DMS53 treated with DMSO at 0.1 percent for 48 hours (cell line): ENCODE data around the gene NECAP2.
"Not testable (repeated sequence)": the region's sequence is repeated elsewhere in the genome, so short reads cannot be mapped to it uniquely, and the experiment has no call there.

ENCODE experiments used
- DNase-seq: peaks from one replicate; lab custom pipeline; 2025; ENCODE audit not compliant: unreplicated experiment; lab: John Stamatoyannopoulos, UW

The NECAP2 gene

DNA sequence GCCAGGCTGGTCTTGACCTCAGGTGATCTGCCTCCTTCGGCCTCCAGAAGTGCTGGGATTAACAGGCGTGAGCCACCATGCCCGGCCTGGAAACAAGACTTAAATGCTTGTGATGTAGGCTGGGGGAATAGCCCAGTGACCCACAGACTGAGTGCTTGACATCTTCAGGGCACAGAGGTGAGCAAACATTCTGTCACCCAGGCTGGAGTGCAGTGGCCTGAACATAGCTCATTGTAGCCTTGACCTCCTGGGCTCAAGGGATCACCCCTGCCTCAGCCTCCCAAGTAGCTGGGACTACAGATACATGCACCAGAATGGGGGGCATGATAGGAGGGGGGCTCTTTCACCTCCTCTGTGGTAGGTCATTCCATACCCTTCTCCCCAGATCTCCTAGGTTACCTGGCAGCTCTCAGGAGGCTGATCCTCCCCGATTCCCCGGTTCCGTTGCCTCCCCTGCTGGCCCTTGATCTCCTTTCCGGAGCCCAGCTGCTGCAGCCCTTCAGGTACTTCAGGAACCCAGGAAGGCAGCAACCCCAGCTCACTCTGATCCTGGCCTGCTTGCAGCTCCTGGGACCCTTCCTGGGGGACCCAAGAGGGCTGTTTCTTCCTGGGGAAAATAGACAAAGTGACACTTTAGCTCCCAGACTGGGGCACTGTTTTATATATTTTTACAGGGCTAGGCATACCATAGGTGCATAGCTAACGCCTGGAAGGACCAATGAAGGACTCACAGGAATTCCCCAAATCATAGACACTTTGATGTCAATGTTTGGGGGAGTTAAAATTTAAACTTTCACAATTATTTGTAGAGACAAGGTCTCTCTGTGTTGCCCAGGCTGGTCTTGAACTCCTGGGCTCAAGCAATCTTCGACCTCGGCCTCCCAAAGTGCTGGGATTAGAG lies 15.1 kb upstream of the NECAP2 start:
- DNase-seq = no peak

DNA sequence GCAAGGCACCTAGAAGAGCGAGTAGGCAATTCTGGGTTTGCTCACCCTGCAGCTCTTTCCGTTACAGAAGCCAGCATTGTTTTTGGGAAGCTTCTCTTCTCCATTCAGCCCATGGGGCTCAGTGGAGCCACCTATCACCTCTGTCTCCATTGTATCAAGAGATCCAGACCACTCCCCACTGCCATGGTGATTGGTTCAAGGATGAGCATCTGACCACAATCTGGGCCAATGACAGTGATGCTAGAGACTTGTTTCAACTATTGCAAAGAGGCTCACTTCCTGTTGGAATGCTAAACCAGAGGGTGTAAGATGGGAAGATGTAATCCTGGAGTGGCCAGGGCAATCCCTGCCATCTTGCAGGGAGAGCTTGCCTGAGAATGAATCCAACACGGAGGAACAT lies 9.9 kb upstream of the NECAP2 start:
- DNase-seq = no peak

DNA sequence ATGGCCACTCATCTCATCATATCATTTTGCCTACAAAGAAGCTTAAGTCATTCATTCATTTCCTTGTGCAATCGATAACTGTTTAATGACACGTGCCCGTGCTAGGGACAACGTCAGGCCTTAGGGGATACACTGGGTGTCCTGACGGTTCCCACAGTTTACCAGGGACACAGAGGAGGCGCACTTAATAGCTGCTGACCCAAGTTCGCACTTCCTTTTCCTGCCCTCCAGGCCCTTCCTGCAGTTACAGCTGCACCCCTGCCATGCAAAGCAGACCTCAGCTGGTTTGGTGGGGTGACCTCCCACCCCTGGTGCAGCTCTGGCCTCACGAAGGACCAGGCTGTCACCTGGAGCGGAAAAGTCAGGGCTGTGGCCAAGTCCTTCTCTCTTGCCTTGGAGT lies 7.5 kb upstream of the NECAP2 start:
- DNase-seq = no peak

DNA sequence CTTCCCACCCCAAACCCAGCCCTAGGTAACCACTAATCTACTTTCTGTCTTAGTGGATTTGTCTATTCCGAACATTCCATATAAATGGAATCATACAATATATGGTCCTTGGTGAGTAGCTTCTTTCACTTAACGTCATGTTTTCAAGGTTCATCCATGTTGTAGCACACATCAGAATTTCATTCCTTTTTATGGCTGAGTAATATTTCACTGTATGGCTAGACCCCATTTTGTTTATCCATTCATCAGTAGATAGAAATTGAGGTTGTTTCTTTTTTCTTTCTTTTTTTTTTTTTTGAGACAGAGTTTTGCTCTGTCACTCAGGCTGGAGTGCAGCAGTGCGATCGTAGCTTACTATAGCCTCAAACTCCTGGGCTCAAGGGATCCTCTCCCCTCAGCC lies 6.5 kb upstream of the NECAP2 start:
- DNase-seq = no peak

DNA sequence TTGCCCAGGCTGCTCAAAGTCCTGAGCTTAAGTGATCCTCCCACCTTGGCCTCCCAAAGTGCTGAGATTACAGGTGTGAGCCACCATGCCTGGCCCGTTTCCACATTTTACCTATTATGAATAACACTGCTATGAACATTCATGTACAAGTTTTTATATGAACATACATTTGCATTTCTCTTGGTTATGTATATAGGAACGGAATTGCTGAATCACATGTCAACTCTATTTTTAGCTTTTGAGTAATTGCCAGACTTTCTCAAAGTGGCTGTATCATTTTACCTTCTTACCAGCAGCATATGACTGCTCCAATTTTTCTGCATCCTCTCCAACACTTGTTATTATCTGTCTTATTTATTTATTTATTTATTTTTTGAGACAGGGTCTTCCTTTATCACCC lies 6.0 kb upstream of the NECAP2 start:
- DNase-seq = no peak

DNA sequence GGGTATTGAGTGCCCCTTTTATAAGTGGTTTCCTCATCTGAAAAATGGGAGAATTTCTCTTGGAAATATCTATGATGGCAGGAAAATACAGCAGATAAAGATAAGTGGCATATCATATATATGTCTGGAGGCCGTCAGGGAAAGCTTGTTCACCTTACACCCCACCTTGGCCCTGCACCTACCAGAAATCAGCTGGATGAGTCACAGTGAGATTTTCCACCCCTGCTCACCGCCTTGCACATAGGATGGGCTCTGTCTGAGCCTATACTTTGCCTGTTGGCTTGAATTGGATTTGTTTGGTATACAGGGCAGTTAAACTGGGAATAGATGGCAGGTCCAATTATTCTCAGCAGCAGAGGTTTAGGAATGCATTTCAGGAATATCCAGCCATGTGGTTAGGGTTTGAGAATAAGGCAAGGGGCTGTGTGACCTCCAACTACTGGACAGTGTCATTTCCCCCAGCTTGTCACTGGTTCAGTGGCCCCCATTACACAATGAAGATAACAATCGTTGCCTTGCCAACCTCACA lies 3.5 kb upstream of the NECAP2 start, which contains the start of gene SPATA21:
SPATA21 (minus strand) TSS at position 479 of the 529 bp plus-strand sequence. CDS start 6,053 bp downstream, outside the sequence.
- DNase-seq = no peak

DNA sequence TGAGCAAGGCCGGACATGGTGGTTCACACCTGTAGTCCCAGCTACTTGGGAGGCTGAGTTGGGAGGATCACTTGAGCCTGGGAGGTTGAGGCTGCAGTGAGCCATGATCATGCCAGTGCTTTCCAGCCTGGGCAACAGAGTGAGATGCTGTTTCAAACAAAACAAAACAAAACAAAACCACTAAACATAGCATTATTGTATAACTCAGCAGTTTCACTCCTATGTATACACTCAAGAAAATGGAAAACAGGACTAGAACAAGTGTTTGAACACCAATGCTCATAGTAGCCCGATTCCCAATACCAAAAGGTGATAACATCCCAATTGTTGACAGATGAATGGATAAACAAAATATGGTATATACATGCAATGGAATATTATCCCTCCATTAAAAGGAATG lies 2.0 kb upstream of the NECAP2 start:
- DNase-seq = no peak

DNA sequence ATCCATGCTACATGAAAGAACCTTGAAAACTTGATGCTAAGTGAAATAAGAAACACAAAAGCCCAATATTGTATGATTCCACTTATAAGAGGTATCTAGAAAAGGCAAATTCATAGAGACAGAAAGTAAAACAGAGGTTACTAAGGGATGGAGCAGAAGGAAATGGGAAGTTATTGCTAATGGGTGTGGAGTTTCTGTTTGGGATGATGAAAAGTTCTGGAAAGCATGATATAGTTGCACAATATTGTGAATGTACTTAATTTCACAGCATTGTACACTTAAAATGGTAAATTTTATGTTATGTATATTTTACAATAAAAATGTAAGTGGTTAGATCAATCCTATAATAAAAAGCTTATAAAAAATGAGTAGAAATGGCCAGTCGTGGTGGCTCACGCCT lies 1.6 kb upstream of the NECAP2 start:
- DNase-seq = no peak

DNA sequence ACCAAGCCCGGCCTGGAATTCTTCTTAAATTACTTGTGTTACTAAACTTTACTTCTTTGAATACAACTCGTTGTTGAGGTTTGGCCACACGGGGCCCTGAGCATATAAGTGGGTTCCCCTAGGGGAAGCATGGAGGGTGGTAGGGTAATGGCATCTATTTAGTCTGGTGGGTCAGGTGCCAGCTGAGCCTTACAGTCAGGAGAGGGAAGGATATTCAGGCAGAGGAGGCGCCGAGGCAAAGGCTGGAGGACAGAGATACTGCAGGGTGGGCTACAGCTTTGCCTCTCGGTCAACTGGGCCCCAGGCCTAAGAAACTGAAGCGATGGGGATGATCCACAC lies 424 bp upstream of the NECAP2 start:
- no peak for DNase-seq

DNA sequence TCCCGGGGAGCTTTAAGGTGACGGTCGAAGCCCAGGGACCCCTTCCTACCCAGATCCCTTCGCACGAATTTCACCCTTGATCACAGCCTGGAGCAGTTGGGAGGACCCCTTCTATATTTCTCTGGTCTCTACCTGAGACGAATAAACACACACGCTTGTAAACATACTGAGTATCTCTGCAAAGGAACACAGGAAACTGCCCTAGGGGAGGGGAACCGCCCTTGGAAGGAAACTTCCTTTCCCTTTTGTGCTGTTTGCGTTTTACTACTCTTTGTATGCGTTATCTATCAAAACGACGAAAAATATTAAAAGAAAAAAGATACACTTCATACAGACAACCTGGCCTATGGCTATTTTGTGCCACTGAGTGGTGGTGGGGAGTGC lies 750 bp downstream of the NECAP2 start:
- peak; percentile 13 for DNase-seq

DNA sequence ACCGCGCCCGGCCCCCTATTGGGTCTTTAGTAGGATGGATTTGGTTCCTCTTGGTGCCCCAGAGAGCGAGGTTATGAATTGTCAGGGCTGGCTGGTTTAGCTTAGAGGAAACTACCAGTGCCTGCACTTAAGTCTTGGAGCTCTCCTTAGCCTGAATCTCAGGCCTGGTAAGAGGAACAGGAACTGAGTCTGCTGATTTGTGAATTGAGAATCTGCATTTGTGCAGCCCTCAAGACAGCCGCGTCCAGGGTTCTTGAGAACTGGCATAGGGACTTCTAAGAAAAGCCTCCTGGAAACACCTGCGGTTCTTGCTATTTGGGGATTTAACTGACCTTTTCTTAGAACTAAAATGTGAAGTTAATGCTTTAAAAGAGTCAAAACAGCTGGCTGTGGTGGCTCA lies 1.7 kb downstream of the NECAP2 start:
- DNase-seq = no peak

DNA sequence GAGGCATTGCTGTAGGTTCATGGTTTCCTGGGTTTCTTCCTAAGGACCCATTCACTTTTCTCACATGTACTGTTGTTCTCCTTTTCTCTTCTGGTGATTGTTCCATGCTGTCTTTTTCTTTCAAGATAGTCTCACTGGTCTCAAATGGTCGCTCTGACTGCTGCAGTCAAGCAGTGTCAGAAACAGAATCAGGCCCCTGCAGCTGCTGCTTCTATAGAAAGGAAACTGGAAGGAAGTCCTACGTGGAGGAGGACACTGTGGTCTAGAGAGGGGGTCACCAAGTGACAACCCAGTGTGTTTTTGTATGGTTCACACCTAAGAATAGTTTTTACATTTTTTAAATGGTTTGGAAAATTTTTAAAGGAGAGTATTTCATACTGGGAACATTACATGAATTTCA lies 2.4 kb downstream of the NECAP2 start:
- no peak for DNase-seq

DNA sequence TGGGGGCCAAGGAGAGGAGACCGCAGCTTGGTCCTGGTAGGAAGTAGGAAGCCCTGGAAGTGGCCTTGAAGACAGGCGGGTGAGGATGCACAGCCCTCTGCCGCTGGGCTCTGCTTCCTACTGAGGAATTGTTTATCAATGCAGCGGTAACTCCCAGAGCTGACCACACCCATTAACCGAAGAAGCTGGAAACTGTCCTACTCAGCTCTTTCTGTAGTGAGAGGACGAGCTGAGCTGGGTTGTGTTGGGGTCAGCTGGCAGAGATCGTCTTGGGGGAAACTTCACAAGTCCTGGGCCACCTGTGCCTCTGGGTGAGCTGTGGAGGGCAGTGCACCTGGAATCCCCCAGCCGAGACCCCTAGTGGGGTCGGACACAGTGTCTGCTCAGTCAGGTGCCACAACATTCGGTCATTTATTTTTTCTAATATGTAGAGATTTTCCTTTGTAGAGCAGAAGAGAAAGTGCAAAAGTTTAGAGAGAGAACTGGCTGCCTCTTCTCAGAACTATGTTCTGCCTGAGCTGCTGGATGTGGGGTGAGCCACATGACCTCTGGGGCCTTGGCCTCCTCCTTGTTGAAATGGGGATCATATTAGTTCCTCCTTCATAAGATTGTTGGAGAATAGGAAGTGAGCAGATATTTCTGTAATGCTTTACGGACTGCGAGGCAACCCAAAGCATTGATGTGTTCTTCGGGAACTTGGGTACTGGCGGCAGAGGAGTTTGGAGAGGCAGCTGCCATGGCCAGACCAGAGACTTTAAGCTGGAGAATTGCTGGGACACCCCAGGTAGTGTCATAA lies 3.6 kb downstream of the NECAP2 start:
- no peak for DNase-seq

DNA sequence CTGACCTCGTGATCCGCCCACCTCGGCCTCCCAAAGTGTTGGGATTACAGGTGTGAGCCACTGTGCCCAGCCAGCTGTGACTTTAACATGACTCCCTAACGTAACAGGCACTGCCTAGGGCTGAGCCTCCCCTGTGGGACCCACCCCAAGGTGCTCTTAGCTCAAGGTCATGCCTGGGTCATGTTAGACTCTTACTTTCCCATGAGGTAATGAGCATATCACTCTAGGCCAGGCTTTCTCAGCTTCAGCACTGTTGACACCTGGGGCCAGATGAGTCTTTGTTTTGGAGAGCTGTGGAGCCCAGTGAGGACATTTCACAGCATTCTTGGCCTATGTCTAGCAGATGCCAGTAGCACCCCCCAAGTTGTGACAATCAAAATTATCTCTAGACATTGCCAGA lies 4.5 kb downstream of the NECAP2 start:
- DNase-seq = no peak

DNA sequence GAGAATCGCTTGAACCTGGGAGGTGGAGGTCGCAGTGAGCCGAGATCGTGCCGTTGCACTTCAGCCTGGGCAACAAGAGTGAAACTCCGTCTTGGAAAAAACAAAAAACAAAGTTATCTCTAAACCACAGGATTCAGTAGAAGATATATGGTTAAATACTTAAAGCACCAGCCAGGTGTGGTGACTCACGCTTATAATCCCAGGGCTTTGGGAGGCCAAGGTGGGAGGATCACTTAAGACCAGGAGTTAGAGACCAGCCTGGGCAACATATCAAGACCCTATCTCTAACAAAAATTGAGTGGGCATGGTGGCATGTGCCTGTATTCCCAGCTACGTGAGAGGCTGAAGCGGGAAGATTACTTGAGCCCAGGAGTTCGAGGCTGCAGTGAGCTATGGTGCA lies 5.6 kb downstream of the NECAP2 start:
- no peak for DNase-seq

DNA sequence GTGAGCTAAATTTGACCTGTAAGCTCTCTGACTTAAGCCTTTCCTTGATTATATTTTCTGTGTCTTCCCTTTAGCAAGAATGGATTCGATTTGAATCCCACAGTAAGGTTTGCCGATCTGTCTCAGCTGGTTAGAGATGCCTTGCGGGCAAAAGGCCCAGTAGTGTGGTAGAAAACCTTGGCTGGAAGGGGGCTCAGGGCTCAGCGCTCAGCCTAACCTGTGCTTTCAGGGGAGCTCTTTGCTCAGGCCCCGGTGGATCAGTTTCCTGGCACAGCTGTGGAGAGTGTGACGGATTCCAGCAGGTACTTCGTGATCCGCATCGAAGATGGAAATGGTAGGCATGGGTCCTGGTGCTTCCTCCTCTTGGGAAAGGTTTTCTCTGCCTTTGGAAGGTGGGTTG lies 7.1 kb downstream of the NECAP2 start:
- no peak for DNase-seq

DNA sequence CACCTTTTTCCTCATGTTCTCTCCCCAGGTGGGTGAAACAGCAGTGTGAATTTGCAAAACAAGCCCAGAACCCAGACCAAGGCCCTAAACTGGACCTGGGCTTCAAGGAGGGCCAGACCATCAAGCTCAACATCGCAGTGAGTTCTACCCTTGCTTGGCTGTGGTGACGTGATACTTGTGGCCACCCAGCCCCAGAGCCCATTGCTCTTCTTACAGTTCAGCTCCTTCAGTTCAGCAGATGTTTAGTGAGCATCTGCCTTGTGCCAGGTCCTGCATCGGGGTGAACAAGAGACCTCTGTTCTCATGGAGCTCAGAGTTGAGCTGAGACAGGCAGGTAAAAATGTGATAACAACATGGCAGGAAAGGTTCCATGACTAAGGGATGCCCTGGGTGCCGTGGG lies 8.5 kb downstream of the NECAP2 start:
- DNase-seq = no peak

DNA sequence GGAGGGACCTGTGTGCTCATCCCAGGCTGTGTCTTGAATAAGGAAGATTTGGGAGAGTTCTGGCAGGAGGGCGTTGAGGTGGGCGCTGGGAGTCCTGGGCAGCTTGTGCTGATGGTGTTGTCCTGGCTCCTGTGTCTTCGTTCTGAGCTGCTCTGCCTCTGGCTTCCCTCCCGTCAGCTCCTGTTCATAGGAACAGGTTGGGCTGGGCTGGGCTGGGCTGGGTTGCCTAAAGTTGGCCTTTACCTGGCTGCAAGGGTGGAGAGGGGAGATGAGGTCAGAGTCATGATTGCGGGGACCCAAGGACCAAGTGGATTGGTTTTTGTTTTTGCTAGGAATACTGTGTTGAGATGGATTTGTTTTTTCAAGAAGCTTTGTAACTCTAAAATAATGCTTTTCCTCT lies 9.1 kb downstream of the NECAP2 start:
- no peak for DNase-seq

DNA sequence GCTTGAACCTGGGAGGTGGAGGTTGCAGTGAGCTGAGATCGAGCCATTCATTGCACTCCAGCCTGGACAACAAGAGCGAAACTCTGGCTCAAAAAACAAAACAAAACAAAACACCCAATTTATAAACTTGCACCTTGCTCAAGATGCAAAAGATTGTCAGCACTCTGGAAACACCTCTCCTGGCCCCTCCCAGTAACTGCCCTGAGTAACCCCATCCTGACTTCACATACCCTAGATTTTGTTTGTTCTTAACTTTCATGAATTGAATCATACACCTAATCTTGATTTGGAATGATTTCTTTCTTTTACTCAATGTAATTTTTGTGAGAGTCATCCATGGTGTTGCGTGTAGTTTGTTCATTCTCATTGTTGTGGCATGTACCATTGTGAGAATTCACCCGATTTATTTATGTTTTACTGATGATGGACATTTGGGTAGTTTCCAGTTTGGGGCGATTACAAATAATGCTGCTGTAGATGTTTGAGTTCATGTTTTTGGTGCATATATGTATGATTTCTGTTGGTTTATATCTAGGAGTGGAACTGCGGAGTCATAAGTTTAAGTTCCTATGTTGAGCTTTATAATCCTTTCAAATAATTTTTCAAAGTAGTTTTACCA lies 10.4 kb downstream of the NECAP2 start:
- no peak for DNase-seq

DNA sequence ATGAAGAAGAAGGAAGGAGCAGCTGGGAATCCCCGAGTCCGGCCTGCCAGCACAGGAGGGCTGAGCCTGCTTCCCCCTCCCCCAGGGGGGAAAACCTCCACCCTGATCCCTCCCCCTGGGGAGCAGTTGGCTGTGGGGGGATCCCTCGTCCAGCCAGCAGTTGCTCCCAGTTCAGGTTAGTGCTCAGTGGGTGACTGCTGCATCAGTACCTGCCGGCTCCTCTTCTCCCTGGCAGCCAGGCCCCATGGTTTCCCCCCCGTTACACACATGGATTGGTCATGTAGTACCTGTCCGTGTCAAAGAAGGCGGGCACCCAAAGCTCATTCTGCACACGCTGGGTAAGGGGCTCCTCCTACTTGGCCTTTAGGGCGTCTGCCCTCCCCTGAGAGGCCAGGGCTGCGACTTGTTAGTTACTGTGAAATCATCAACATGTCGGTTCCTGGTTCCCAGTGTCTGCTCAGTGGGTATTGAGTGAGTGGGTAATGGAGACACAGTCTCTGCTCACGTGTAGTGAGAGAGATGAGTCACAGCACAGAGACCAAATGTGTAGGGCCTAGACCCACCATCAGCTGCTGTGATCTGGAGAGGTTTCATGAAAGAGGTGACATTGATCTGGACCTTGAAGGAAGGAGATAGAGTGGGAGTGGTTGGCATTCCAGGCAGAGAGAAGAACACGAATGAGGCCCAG lies 11.5 kb downstream of the NECAP2 start:
- DNase-seq = no peak

DNA sequence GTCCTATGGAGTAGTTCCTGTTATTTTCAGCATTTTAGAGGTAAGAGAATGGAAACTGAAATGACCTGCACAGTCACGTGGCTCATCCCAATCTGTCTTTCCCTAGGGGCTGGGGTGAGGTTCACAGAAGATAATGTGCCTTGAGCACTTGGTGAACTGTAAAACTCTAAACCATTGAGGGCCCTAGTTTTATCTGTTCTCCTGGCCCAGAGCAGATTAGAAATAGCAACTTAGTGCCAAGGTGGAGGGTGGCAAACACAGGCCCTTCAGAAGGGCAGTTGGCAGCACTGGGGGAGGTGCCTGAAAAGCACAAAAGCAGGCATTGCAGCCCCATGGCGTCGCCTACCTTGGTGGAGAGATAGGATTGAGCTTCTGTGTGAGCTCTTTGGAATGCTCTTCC lies 14.4 kb downstream of the NECAP2 start:
- not testable (repeated sequence) for DNase-seq
